HepG2 (cell line): Measurements from ENCODE around the gene TAPBP. TPM values are rescaled to one million over a fixed set of nuclear protein-coding genes. Genes with fewer than 3 reads are reported as not detected.

Experiments
- ATF7 ChIP-seq, 2 experiments: fragments of 450-650 bp in 1 of 2; sonication (generic) in 1 of 2; formaldehyde crosslinking in 1 of 2; IDR thresholded peaks; 2 replicates each; pipeline versions ENCODE4 v1.4.0 to v1.6.1; 2016 to 2020; ENCODE audit warnings: antibody characterized with exemption in 1 of 2, mild to moderate bottlenecking in 1 of 2, missing genetic modification reagents in 1 of 2
- CERS6 ChIP-seq: sonication (generic); formaldehyde crosslinking; IDR thresholded peaks from 2 replicates; pipeline ENCODE4 v1.5.0; 2020; ENCODE audit warnings: missing genetic modification reagents
- CREM ChIP-seq, 2 experiments: sonication (generic) in 1 of 2; formaldehyde crosslinking in 1 of 2; IDR thresholded peaks; 2 replicates each; pipeline versions ENCODE4 v1.4.0 to v1.6.1; 2016 to 2020; ENCODE audit warnings: antibody characterized with exemption in 1 of 2, mild to moderate bottlenecking in 1 of 2, missing genetic modification reagents in 1 of 2
- DMAP1 ChIP-seq: IDR thresholded peaks from 2 replicates; pipeline ENCODE4 v1.6.1; 2016
- EEA1 ChIP-seq: sonication (generic); formaldehyde crosslinking; IDR thresholded peaks from 2 replicates; pipeline ENCODE4 v1.5.1; 2020; ENCODE audit warnings: mild to moderate bottlenecking, missing genetic modification reagents, borderline replicate concordance
- FOXJ3 ChIP-seq: sonication (generic); formaldehyde crosslinking; IDR thresholded peaks from 2 replicates; pipeline ENCODE4 v1.4.0; 2020; ENCODE audit warnings: missing genetic modification reagents, mild to moderate bottlenecking, borderline replicate concordance
- NFIB ChIP-seq: sonication (generic); formaldehyde crosslinking; IDR thresholded peaks from 2 replicates; pipeline ENCODE4 v1.9.0; 2021; ENCODE audit warnings: missing genetic modification reagents, mild to moderate bottlenecking, borderline replicate concordance
- RAD21 ChIP-seq: fragments of 450-650 bp; formaldehyde crosslinking; IDR thresholded peaks from 2 replicates; pipeline ENCODE4 v1.5.0; 2020; ENCODE audit warnings: mild to moderate bottlenecking
- SKI ChIP-seq: fragments of 450-650 bp; IDR thresholded peaks from one replicate; pipeline ENCODE4 v1.6.1; 2018; ENCODE audit warnings: mild to moderate bottlenecking; ENCODE audit not compliant: partially characterized antibody
- ZC3H4 ChIP-seq: sonication (generic); formaldehyde crosslinking; IDR thresholded peaks from 2 replicates; pipeline ENCODE4 v1.4.0; 2020; ENCODE audit warnings: missing genetic modification reagents, borderline replicate concordance
- ZNF160 ChIP-seq: sonication (generic); formaldehyde crosslinking; IDR thresholded peaks from 2 replicates; pipeline ENCODE4 v1.8.0; 2022; ENCODE audit warnings: mild to moderate bottlenecking, inconsistent platforms, missing genetic modification reagents
- ZNF7 ChIP-seq: IDR thresholded peaks from 2 replicates; pipeline ENCODE4 v1.6.1; 2016; ENCODE audit warnings: missing biosample characterization, missing genetic modification reagents
- ZNF772 ChIP-seq: sonication (generic); formaldehyde crosslinking; IDR thresholded peaks from 2 replicates; pipeline ENCODE4 v1.5.0; 2020; ENCODE audit warnings: mild to moderate bottlenecking, missing genetic modification reagents
- ZNF776 ChIP-seq: sonication (generic); formaldehyde crosslinking; IDR thresholded peaks from 2 replicates; pipeline ENCODE4 v1.4.0; 2020; ENCODE audit warnings: mild to moderate bottlenecking, missing genetic modification reagents
- ZNF781 ChIP-seq: sonication (generic); formaldehyde crosslinking; IDR thresholded peaks from 2 replicates; pipeline ENCODE4 v1.5.1; 2020; ENCODE audit warnings: borderline replicate concordance, mild to moderate bottlenecking, missing genetic modification reagents; ENCODE audit errors: not compliant biosample characterization
- ZNF792 ChIP-seq: IDR thresholded peaks from 2 replicates; pipeline ENCODE4 v1.6.1; 2016
- polyA plus RNA-seq, 8 experiments: library from polyadenylated mRNA; depleted of rRNA in 3 of 8; stranded (reverse) in 7 of 8; unstranded in 1 of 8; fragments of >200 nt; fragmentation: Illumina TruSeq in 4 of 8; extraction: Trizol in 4 of 8; gene quantifications; 2 replicates each; pipeline versions ENCODE4 v1.2.1 to v1.2.3, GENCODE V29; 2011 to 2016; ENCODE audit warnings: low read depth in 4 of 8, missing spikeins in 1 of 8, mixed read lengths in 1 of 8; ENCODE audit not compliant: insufficient read depth in 1 of 8
- total RNA-seq, 5 experiments: library from RNA; depleted of rRNA; stranded (reverse); fragments of >200 nt; fragmentation: Illumina TruSeq; extraction: Trizol; gene quantifications; 2 replicates each; pipeline ENCODE4 v1.2.3, GENCODE V29; 2016; ENCODE audit warnings: low read depth in 1 of 5
- TF ChIP-seq, protein P1 (sequence below): sonication (generic); formaldehyde crosslinking; conservative IDR thresholded peaks from 2 replicates; pipeline ENCODE4 v1.8.0; 2022; ENCODE audit warnings: low read depth, missing genetic modification reagents
- TF ChIP-seq, protein P2 (sequence below): sonication (generic); formaldehyde crosslinking; IDR thresholded peaks from 2 replicates; pipeline ENCODE4 v1.4.0; 2020; ENCODE audit warnings: mild to moderate bottlenecking, missing genetic modification reagents

Gene TAPBP
- total and polyA plus RNA-seq, 2 of the 13 experiments (the other 11 are each of a cell fraction or from before 2014, with no cell fraction given) = 27.4 to 32.3 TPM

- TF ChIP-seq, protein P1, sequence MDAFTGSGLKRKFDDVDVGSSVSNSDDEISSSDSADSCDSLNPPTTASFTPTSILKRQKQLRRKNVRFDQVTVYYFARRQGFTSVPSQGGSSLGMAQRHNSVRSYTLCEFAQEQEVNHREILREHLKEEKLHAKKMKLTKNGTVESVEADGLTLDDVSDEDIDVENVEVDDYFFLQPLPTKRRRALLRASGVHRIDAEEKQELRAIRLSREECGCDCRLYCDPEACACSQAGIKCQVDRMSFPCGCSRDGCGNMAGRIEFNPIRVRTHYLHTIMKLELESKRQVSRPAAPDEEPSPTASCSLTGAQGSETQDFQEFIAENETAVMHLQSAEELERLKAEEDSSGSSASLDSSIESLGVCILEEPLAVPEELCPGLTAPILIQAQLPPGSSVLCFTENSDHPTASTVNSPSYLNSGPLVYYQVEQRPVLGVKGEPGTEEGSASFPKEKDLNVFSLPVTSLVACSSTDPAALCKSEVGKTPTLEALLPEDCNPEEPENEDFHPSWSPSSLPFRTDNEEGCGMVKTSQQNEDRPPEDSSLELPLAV (CRISPR knock-in tag) = no peak
- TF ChIP-seq DMAP1 (CRISPR knock-in tag) (peak; percentile 78; the same call in 1 of the 2 replicates), RAD21 (no peak), ZNF772 (CRISPR knock-in tag) (peak; percentile 81; the same call in 1 of the 2 replicates), EEA1 (CRISPR knock-in tag) (peak; percentile 36; the same call in 1 of the 2 replicates), ZNF792 (peak; percentile 17; the same call in 1 of the 2 replicates), ATF7 (IDR thresholded peaks at IDR 0.05) (no peak), ATF7 (CRISPR knock-in tag; IDR thresholded peaks at IDR 0.05) (no peak), ZC3H4 (CRISPR knock-in tag) (peak; percentile 76; the same call in 1 of the 2 replicates), ZNF160 (no peak), CREM (IDR thresholded peaks at IDR 0.05) (no peak), CREM (CRISPR knock-in tag; IDR thresholded peaks at IDR 0.05) (no peak), FOXJ3 (no peak), ZNF776 (CRISPR knock-in tag) (peak; percentile 28; the same call in 1 of the 2 replicates), ZNF781 (no peak), ZNF7 (CRISPR knock-in tag) (no peak), SKI (no peak), CERS6 (CRISPR knock-in tag) (0 out of 2 replicates have a peak, but pooled peaks have one; percentile 48), NFIB (no peak)
- TF ChIP-seq, protein P2, sequence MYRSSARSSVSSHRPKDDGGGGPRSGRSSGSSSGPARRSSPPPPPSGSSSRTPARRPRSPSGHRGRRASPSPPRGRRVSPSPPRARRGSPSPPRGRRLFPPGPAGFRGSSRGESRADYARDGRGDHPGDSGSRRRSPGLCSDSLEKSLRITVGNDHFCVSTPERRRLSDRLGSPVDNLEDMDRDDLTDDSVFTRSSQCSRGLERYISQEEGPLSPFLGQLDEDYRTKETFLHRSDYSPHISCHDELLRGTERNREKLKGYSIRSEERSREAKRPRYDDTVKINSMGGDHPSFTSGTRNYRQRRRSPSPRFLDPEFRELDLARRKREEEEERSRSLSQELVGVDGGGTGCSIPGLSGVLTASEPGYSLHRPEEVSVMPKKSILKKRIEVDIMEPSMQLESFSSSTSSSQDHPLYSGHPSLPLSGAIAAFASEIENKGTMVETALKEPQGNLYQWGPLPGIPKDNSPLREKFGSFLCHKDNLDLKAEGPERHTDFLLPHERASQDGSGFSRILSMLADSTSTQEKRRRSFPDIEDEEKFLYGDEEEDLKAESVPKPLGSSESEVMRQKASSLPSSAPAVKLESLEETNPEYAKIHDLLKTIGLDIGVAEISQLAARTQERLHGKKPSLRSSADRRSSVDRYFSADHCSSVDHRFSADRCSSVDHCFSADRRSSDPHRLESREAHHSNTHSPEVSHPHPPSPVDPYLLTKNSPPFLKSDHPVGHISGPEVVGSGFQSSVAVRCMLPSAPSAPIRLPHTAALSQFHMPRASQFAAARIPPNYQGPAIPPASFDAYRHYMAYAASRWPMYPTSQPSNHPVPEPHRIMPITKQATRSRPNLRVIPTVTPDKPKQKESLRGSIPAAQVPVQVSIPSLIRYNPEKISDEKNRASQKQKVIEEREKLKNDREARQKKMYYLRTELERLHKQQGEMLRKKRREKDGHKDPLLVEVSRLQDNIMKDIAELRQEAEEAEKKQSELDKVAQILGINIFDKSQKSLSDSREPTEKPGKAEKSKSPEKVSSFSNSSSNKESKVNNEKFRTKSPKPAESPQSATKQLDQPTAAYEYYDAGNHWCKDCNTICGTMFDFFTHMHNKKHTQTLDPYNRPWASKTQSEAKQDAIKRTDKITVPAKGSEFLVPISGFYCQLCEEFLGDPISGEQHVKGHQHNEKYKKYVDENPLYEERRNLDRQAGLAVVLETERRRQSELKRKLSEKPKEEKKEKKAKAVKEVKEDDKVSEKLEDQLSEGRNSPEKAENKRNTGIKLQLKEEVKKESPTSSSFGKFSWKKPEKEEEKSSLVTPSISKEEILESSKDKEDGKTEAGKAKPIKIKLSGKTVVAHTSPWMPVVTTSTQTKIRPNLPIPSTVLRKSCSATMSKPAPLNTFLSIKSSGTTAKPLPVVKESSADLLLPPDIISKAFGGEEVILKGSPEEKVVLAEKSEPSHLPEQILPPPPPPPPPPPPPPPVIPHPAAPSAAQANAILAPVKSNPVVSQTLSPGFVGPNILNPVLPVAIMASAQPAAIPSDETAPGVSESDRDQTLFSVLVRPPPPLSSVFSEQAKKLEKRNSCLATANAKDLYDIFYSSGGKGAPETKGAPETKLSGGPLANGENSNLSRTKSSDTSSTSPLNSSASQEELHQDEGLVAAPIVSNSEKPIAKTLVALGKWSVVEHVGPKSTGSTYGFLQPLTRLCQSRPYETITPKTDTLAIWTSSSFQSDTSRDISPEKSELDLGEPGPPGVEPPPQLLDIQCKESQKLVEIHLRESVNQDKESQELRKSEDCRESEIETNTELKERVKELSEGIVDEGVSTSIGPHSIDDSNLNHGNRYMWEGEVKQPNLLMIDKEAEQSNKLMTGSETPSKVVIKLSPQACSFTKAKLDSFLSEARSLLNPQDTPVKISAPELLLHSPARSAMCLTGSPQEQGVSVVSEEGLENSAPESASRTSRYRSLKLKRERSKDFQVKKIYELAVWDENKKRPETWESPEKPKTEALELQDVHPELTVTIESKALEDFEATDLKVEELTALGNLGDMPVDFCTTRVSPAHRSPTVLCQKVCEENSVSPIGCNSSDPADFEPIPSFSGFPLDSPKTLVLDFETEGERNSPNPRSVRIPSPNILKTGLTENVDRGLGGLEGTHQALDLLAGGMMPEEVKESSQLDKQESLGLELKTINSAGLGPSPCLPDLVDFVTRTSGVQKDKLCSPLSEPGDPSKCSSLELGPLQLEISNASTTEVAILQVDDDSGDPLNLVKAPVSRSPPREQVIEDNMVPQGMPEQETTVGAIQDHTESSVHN (CRISPR knock-in tag) = peak; percentile 80; the same call in 1 of the 2 replicates
These were observed at the start of gene TAPBP (continued) for GRCh38 chr6:33313709-33314514.
